H1 (cell line): ENCODE results near the gene MOB2. TPM values are rescaled to one million over a fixed set of nuclear protein-coding genes. Genes with fewer than 3 reads are reported as not detected.

ENCODE experiments used
- CTCF ChIA-PET: fragments of 300-600 bp; sonication (Branson Sonifier 250); formaldehyde crosslinking; loops from one replicate; lab custom pipeline; 2021; ENCODE audit not compliant: partially characterized antibody; lab: Charles Lee
- POLR2A ChIA-PET: fragments of 300-600 bp; sonication (Branson Sonifier 250); formaldehyde crosslinking; loops from one replicate; lab custom pipeline; 2021; ENCODE audit warnings: inconsistent platforms; ENCODE audit not compliant: partially characterized antibody; lab: Charles Lee
- DNase-seq, 2 experiments: peaks; one replicate each; pipeline versions ENCODE4 v3.0.0 to v3.0.0-alpha.2; 2010 to 2022; ENCODE audit warnings: low spot score in 2 of 2, low read depth in 1 of 2, mixed read lengths in 1 of 2
- FAIRE-seq: peaks from 2 replicates; lab custom pipeline; 2011; peaks lifted over from hg19 to GRCh38; lab: Jason Lieb, UNC
- H2AFZ ChIP-seq: 2 replicates; pipeline ENCODE4 v1.8.1; 2012; ENCODE audit warnings: low read length, inconsistent platforms
- H2AK5ac ChIP-seq: 2 replicates; pipeline ENCODE4 v1.6.1; 2013; ENCODE audit warnings: low read depth, low read length
- H2BK120ac ChIP-seq: replicated peaks from 2 replicates; pipeline ENCODE3; 2013; ENCODE audit warnings: low read depth, low read length, inconsistent platforms
- H2BK12ac ChIP-seq: 2 replicates; pipeline ENCODE4 v1.6.1; 2013; ENCODE audit warnings: low read depth, low read length
- H2BK15ac ChIP-seq: 2 replicates; pipeline ENCODE4 v1.6.1; 2013; ENCODE audit warnings: low read length
- H2BK20ac ChIP-seq: 2 replicates; pipeline ENCODE4 v1.6.1; 2013; ENCODE audit warnings: low read length
- H2BK5ac ChIP-seq: 2 replicates; pipeline ENCODE4 v1.6.1; 2013; ENCODE audit warnings: low read depth, low read length
- H3K14ac ChIP-seq: 2 replicates; pipeline ENCODE4 v1.6.1; 2013; ENCODE audit warnings: inconsistent platforms; ENCODE audit not compliant: insufficient read length
- H3K18ac ChIP-seq: 2 replicates; pipeline ENCODE4 v1.6.1; 2013; ENCODE audit warnings: low read length; ENCODE audit errors: extremely low read depth
- H3K23ac ChIP-seq: 2 replicates; pipeline ENCODE4 v1.6.1; 2013; ENCODE audit warnings: inconsistent platforms; ENCODE audit not compliant: insufficient read length
- H3K23me2 ChIP-seq: 2 replicates; pipeline ENCODE4 v1.6.1; 2013; ENCODE audit warnings: low read depth, low read length
- H3K27ac ChIP-seq: 2 replicates; pipeline ENCODE4 v1.6.1; 2011; ENCODE audit warnings: low read depth, low read length, inconsistent platforms
- H3K27me3 ChIP-seq, 4 experiments: replicated peaks in 1 of 4; 1 replicate in 1 of 4; 2 replicates in 3 of 4; pipeline versions ENCODE4 v1.6.1 to v1.8.1; 2011 to 2013; ENCODE audit warnings: low read length in 3 of 4, mild to moderate bottlenecking in 3 of 4, inconsistent platforms in 2 of 4, mixed read lengths in 2 of 4, moderate library complexity in 1 of 4; ENCODE audit not compliant: control insufficient read depth in 3 of 4, insufficient read depth in 3 of 4; ENCODE audit errors: extremely low read depth in 1 of 4
- H3K36me3 ChIP-seq, 4 experiments: 2 replicates each; pipeline versions ENCODE4 v1.6.1 to v1.8.1; 2011 to 2013; ENCODE audit warnings: mild to moderate bottlenecking in 4 of 4, low read length in 3 of 4, moderate library complexity in 2 of 4, control low read depth in 1 of 4, inconsistent platforms in 1 of 4; ENCODE audit not compliant: insufficient read depth in 4 of 4, control insufficient read depth in 2 of 4
- H3K4ac ChIP-seq: replicated peaks from 2 replicates; pipeline ENCODE3; 2013; ENCODE audit warnings: low read length, low read depth, mixed read lengths, inconsistent platforms; ENCODE audit not compliant: insufficient read length
- H3K4me1 ChIP-seq, 4 experiments: replicated peaks in 1 of 4; 1 replicate in 1 of 4; 2 replicates in 3 of 4; pipeline versions ENCODE4 v1.6.1 to v1.8.1; 2011 to 2013; ENCODE audit warnings: low read length in 3 of 4, inconsistent platforms in 2 of 4, mixed read lengths in 1 of 4; ENCODE audit not compliant: insufficient read depth in 4 of 4, control insufficient read depth in 3 of 4
- H3K4me2 ChIP-seq, 2 experiments: 2 replicates each; pipeline versions ENCODE4 v1.6.1 to v1.8.1; 2011 to 2013; ENCODE audit warnings: low read depth in 2 of 2, low read length in 2 of 2, control low read depth in 1 of 2, inconsistent platforms in 1 of 2, mild to moderate bottlenecking in 1 of 2; ENCODE audit not compliant: insufficient read depth in 1 of 2
- H3K4me3 ChIP-seq, 4 experiments: fragments of 200-600, 300-600 bp in 1 of 4; sonication (generic), shearing (Covaris generic), sonication (Bioruptor Twin) in 1 of 4; 2 replicates each; pipeline versions ENCODE4 v1.5.1 to v1.8.1; 2011 to 2016; ENCODE audit warnings: low read length in 4 of 4, low read depth in 3 of 4, control low read depth in 2 of 4, inconsistent platforms in 2 of 4, mild to moderate bottlenecking in 2 of 4, mixed read lengths in 1 of 4, moderate library complexity in 1 of 4; ENCODE audit not compliant: insufficient read depth in 2 of 4; ENCODE audit errors: extremely low read depth in 1 of 4
- H3K56ac ChIP-seq: replicated peaks from 2 replicates; pipeline ENCODE3; 2013; ENCODE audit warnings: low read depth, mild to moderate bottlenecking, mixed read lengths, low read length, inconsistent platforms; ENCODE audit not compliant: insufficient read length
- H3K79me1 ChIP-seq: 2 replicates; pipeline ENCODE4 v1.6.1; 2013; ENCODE audit warnings: low read depth, low read length, control low read depth
- H3K79me2 ChIP-seq, 2 experiments: 2 replicates each; pipeline versions ENCODE4 v1.6.1 to v1.8.1; 2012 to 2013; ENCODE audit warnings: low read length in 2 of 2, mild to moderate bottlenecking in 2 of 2, inconsistent platforms in 1 of 2; ENCODE audit not compliant: insufficient read depth in 2 of 2, control insufficient read depth in 1 of 2
- H3K9ac ChIP-seq, 4 experiments: replicated peaks in 1 of 4; 1 replicate in 1 of 4; 2 replicates in 3 of 4; pipeline versions ENCODE4 v1.6.1 to v1.8.1; 2011 to 2013; ENCODE audit warnings: low read depth in 3 of 4, low read length in 3 of 4, control low read depth in 2 of 4, mild to moderate bottlenecking in 2 of 4, moderate library complexity in 2 of 4, inconsistent platforms in 1 of 4; ENCODE audit errors: extremely low read depth in 1 of 4
- H3K9me3 ChIP-seq, 2 experiments: 2 replicates each; pipeline versions ENCODE4 v1.6.1 to v1.8.1; 2012 to 2013; ENCODE audit warnings: mild to moderate bottlenecking in 2 of 2, moderate library complexity in 2 of 2, control low read depth in 1 of 2, inconsistent platforms in 1 of 2, low read depth in 1 of 2, low read length in 1 of 2, mixed read lengths in 1 of 2; ENCODE audit not compliant: insufficient read depth in 2 of 2
- H4K20me1 ChIP-seq, 2 experiments: replicated peaks in 1 of 2; 2 replicates each; pipeline versions ENCODE3 to v1.8.1; 2011 to 2013; ENCODE audit warnings: inconsistent platforms in 2 of 2, low read length in 2 of 2, mild to moderate bottlenecking in 1 of 2; ENCODE audit not compliant: insufficient read depth in 2 of 2, control insufficient read depth in 1 of 2
- H4K5ac ChIP-seq: 2 replicates; pipeline ENCODE4 v1.6.1; 2013; ENCODE audit warnings: low read length, low read depth, mixed read lengths, inconsistent platforms; ENCODE audit not compliant: insufficient read length
- H4K8ac ChIP-seq: 2 replicates; pipeline ENCODE4 v1.8.0; 2013; ENCODE audit warnings: mild to moderate bottlenecking, moderate library complexity, low read length, inconsistent platforms; ENCODE audit not compliant: insufficient read depth; ENCODE audit errors: extremely low read depth
- H4K91ac ChIP-seq: replicated peaks from 2 replicates; pipeline ENCODE3; 2013; ENCODE audit warnings: low read length, mixed read lengths, inconsistent platforms; ENCODE audit not compliant: insufficient read length
- BCL11A ChIP-seq, 2 experiments: IDR thresholded peaks; one replicate each; pipeline ENCODE4 v1.6.1; 2011; ENCODE audit warnings: low read depth in 2 of 2, low read length in 2 of 2, mild to moderate bottlenecking in 2 of 2
- BRCA1 ChIP-seq: IDR thresholded peaks from 2 replicates; pipeline ENCODE4 v1.6.1; 2012; ENCODE audit warnings: low read depth, low read length, improper control_type of control experiment
- CBX5 ChIP-seq: fragments of 300-800, 300-1000 bp; sonication (generic); IDR thresholded peaks from 2 replicates; pipeline ENCODE4 v1.7.1; 2016; ENCODE audit warnings: antibody characterized with exemption, low read length, low read depth
- CEBPB ChIP-seq: IDR thresholded peaks from 2 replicates; pipeline ENCODE4 v1.6.1; 2012; ENCODE audit warnings: low read depth, low read length
- FOSL1 ChIP-seq: IDR thresholded peaks from 2 replicates; pipeline ENCODE4 v1.6.1; 2011; ENCODE audit warnings: mild to moderate bottlenecking, low read depth, low read length, moderate library complexity; ENCODE audit not compliant: insufficient read depth
- MAFK ChIP-seq: IDR thresholded peaks from 2 replicates; pipeline ENCODE4 v1.6.1; 2012; ENCODE audit warnings: low read depth, mild to moderate bottlenecking, improper control_type of control experiment, low read length
- PHF8 ChIP-seq: fragments of 200-600 bp; sonication (generic); conservative IDR thresholded peaks from 2 replicates; pipeline ENCODE4 v1.7.1; 2012; ENCODE audit warnings: low read depth, mild to moderate bottlenecking, inconsistent platforms, low read length, moderate library complexity
- SAP30 ChIP-seq: fragments of 300-600 bp; sonication (generic); IDR thresholded peaks from 2 replicates; pipeline ENCODE4 v1.7.1; 2012; ENCODE audit warnings: low read length, moderate library complexity, mild to moderate bottlenecking, inconsistent platforms; ENCODE audit not compliant: insufficient read depth, insufficient replicate concordance
- SIRT6 ChIP-seq: IDR thresholded peaks from one replicate; pipeline ENCODE4 v1.7.1; 2012; ENCODE audit warnings: low read length, inconsistent platforms
- TAF1 ChIP-seq: IDR thresholded peaks from 2 replicates; pipeline ENCODE4 v1.6.1; 2011; ENCODE audit warnings: mild to moderate bottlenecking, low read depth, low read length
- WGBS, 2 experiments: shearing (Covaris generic) in 1 of 2; methylation state at CpG; one replicate each; pipeline versions ENCODE4 v1.1.6 to v1.1.7; 2013 to 2015; ENCODE audit warnings: low lambda C conversion rate in 2 of 2, mixed read lengths in 2 of 2, inconsistent platforms in 1 of 2, low coverage in 1 of 2, missing lambda C conversion rate in 1 of 2; ENCODE audit not compliant: insufficient replicate concordance in 2 of 2, insufficient coverage in 1 of 2, insufficient read length in 1 of 2; ENCODE audit errors: extremely low coverage in 1 of 2, missing lambda C conversion rate in 1 of 2; 5-methylcytosine and 5-hydroxymethylcytosine counted together
- polyA plus RNA-seq, 7 experiments: library from polyadenylated mRNA; depleted of rRNA in 3 of 7; stranded (reverse) in 5 of 7; unstranded in 2 of 7; fragments of >200 nt in 5 of 7; fragments of 200-250 nt in 2 of 7; gene quantifications; 1 replicate in 5 of 7; 2 replicates in 1 of 7; 4 replicates in 1 of 7; pipeline versions ENCODE4 v1.2.1 to v1.2.3, GENCODE V29; 2011 to 2013; ENCODE audit warnings: missing spikeins in 2 of 7, mixed read lengths in 2 of 7
- total RNA-seq: library from RNA; stranded (reverse); fragmentation: NEBNext Ultra II Directional; extraction: Animal tissue kit (Norgen Biotek cat#: 25700); gene quantifications from 2 replicates; pipeline ENCODE4 v1.2.1, GENCODE V29; 2021
- TF ChIP-seq, protein P1 (sequence below): IDR thresholded peaks from 2 replicates; pipeline ENCODE4 v1.6.1; 2012; ENCODE audit warnings: low read length, inconsistent platforms

The MOB2 gene
- total and polyA plus RNA-seq, 2 of the 8 experiments (the other 6 are each of a cell fraction or from before 2014, with no cell fraction given) = 18.6 to 28.2 TPM

DNA sequence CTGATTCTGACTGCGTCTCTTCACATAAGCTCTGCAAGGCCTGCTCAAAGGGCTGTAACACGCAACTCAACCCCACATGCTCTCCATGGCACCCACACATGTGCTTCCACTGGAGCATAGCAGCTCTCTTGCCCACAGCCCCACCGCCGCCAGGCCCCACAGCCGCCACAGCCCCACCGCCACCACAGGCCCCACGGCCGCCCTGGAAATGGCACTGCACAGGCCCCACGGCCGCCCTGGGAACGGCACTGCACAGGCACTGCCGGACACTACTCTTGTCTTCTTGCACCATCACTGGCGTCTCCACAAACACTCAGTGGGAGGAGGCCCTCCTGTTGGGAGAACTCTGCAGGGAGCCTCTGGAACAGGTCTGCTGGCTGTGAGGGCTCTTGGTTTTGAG is 8.6 kb downstream of the MOB2 start:
- Histone ChIP-seq H3K4me3 (no peak overlapping the region), H3K27me3 (no peaks in the 10 kb centered on the region), H2BK120ac (no peak overlapping the region)
- TF ChIP-seq SIRT6 = no peak
- TF ChIP-seq SAP30 = no peak
- TF ChIP-seq TAF1 = no peak
- no peak for TF ChIP-seq PHF8
- no peak for TF ChIP-seq CEBPB
- TF ChIP-seq, protein P1, sequence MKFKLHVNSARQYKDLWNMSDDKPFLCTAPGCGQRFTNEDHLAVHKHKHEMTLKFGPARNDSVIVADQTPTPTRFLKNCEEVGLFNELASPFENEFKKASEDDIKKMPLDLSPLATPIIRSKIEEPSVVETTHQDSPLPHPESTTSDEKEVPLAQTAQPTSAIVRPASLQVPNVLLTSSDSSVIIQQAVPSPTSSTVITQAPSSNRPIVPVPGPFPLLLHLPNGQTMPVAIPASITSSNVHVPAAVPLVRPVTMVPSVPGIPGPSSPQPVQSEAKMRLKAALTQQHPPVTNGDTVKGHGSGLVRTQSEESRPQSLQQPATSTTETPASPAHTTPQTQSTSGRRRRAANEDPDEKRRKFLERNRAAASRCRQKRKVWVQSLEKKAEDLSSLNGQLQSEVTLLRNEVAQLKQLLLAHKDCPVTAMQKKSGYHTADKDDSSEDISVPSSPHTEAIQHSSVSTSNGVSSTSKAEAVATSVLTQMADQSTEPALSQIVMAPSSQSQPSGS = no peak
- no peak for TF ChIP-seq MAFK
- TF ChIP-seq BRCA1 = no peak
- no peak for TF ChIP-seq CBX5
- TF ChIP-seq BCL11A (IDR thresholded peaks at IDR 0.05; ENCODE audit: low read depth in 2 of 2, low read length in 2 of 2) = no peak
- TF ChIP-seq FOSL1 = no peak
- TF ChIP-seq, all 59 proteins: peak for 0
- no peak for FAIRE-seq
- no peak overlapping the region for H4K5ac ChIP-seq
- H3K79me2 ChIP-seq = no peaks in the 10 kb centered on the region
- H2BK5ac ChIP-seq = no peak overlapping the region
- H3K36me3 ChIP-seq = no peaks in the 10 kb centered on the region; a peak in 1 of 8 replicates
- H3K9me3 ChIP-seq = no peaks in the 10 kb centered on the region
- H3K18ac ChIP-seq = no peak overlapping the region
- H2BK20ac ChIP-seq = no peak overlapping the region
- no peak overlapping the region for H3K27ac ChIP-seq
- no peaks in the 10 kb centered on the region for H3K23me2 ChIP-seq
- H3K4me2 ChIP-seq = no peak overlapping the region
- no peak overlapping the region for H3K14ac ChIP-seq
- no peak overlapping the region for H3K4ac ChIP-seq
- no peak overlapping the region for H4K91ac ChIP-seq
- no peak overlapping the region for H2AK5ac ChIP-seq
- no peak overlapping the region for H3K23ac ChIP-seq
- CTCF ChIA-PET = interaction anchor here (0.7 to 1.7 kb wide), 5 partner anchors 11 to 1175 kb away, joined by 3 to 7 read pairs (median 3); no protein-coding TSS in a partner anchor
- H4K8ac ChIP-seq = no peak overlapping the region
- H3K56ac ChIP-seq = no peak overlapping the region
- H3K4me1 ChIP-seq = no peaks in the 10 kb centered on the region
- H2AFZ ChIP-seq = no peak overlapping the region
- peaks cover 0 to 6% of the 10 kb centered on the region in 2 experiments for H4K20me1 ChIP-seq
- WGBS, 2 experiments = 98% methylated on average over 12 of the region's 13 CpGs; no CpG with 5 or more reads in 1 of the 2 experiments
- H2BK15ac ChIP-seq = no peak overlapping the region
- no peak overlapping the region for H3K9ac ChIP-seq
- no peak overlapping the region for H2BK12ac ChIP-seq
- DNase-seq = no peak
- POLR2A ChIA-PET = no interaction called here
- H3K79me1 ChIP-seq = peaks cover 3% of the 10 kb centered on the region
